ENCODE data around the gene GPRASP1. TPM values are rescaled to one million over a fixed set of nuclear protein-coding genes. Genes with fewer than 3 reads are reported as not detected.
A peak's percentile ranks its signal among the peaks of the same experiment; 100 is the strongest.
"Not testable (repeated sequence)": the region's sequence is repeated elsewhere in the genome, so short reads cannot be mapped to it uniquely, and the experiment has no call there.

The GPRASP1 gene, protein sequence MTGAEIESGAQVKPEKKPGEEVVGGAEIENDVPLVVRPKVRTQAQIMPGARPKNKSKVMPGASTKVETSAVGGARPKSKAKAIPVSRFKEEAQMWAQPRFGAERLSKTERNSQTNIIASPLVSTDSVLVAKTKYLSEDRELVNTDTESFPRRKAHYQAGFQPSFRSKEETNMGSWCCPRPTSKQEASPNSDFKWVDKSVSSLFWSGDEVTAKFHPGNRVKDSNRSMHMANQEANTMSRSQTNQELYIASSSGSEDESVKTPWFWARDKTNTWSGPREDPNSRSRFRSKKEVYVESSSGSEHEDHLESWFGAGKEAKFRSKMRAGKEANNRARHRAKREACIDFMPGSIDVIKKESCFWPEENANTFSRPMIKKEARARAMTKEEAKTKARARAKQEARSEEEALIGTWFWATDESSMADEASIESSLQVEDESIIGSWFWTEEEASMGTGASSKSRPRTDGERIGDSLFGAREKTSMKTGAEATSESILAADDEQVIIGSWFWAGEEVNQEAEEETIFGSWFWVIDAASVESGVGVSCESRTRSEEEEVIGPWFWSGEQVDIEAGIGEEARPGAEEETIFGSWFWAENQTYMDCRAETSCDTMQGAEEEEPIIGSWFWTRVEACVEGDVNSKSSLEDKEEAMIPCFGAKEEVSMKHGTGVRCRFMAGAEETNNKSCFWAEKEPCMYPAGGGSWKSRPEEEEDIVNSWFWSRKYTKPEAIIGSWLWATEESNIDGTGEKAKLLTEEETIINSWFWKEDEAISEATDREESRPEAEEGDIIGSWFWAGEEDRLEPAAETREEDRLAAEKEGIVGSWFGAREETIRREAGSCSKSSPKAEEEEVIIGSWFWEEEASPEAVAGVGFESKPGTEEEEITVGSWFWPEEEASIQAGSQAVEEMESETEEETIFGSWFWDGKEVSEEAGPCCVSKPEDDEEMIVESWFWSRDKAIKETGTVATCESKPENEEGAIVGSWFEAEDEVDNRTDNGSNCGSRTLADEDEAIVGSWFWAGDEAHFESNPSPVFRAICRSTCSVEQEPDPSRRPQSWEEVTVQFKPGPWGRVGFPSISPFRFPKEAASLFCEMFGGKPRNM (N-terminal part only)
- total RNA-seq: 4.1 TPM
- long read RNA-seq: 0 reads

DNA sequence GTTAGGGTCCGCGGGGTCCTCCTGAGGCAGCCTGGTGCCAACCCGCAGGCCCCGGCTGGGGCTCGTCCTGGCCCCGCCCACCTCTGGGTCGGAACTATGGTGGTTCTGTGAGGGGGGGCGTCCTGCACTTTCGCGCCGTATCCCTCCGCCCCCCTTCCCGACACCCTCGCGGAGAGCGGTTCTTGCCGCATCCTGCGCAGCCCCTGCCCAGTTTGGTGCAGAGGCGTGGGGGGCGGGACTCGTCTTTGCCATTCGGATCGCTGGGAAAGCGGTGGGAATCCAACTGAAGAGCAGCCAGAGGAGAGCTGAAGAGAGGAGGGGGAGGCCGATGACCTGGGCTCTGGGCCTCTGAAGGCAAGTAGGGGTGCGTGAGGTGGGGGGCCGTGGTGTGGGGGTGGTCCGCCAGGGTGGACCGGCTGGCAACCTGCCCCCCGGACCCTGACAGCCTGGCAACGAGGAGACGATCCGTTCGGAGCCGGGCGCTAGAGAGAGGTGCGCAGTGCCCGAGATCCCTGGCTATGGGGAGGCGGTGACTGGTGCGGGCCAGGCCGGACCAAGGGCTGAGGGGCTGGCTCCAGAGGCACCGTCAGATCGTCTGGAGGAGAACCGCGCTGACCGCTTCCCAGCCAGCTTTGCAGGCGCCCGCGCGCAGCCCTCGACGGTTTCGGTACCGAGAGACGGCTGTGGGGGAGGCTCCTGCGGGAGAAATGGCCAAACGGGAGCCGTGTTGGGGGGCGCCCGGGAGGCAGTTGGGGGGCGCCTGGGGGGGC, at the start of gene GPRASP1:
TSS of gene GPRASP1 (plus strand) at position 242 of the 770 bp plus-strand sequence. CDS start 2,431 bp downstream, outside the sequence.
- DNase-seq (ENCODE audit: missing footprints) (peak; percentile 66), ATAC-seq (peak; percentile 82)
- intact Hi-C loops (cut with DNase I): loop anchor here (10.0 kb wide), 1 partner anchor 63 kb away; the partner anchor contains the start of gene GPRASP2

DNA sequence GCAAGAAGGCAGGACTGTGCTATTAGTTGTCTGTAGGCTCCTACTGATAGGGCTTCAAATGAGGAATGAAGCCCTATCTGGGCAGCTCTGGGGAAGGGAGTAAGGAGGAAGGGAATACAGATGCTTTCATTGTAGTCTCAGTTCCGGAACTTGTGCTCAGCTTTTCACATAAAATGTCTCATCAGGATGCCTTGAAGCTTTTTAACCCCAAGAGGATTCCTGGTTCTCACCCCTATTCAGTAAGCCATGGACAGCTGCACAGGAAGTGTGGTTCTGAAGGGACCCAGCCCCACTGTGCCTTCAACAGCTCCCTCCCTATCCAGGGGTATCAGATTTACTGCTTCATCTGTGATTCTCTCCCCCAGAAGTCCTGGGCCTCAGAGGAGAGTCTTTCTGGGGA, 47.0 kb upstream of the GPRASP1 start:
- intact Hi-C loops (cut with DNase I): loop anchor here (5.0 kb wide), 1 partner anchor 108 kb away; the partner anchor contains the start of gene GPRASP2
- no peak for ATAC-seq
- no peak for DNase-seq (ENCODE audit: missing footprints)

DNA sequence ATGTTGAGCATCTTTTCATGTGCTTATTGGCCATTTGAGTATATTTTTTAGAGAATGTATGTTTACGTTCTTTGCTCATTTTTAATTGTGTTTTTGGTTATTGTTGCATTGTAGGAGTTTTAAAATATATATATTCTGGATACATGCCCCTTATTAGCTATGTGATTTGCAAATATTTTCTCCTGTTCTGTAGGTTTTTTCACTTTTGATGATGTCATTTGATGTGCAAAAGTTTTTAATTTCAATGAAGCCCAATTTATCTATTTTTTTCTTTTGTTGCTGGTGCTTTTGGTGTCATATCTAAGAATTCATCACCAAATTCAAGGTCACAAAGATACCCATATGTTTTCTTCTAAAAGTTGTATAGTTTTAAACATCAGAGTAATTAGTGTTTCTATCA, 45.2 kb upstream of the GPRASP1 start:
- DNase-seq (ENCODE audit: missing footprints) (no peak), ATAC-seq (no peak)
- intact Hi-C loops (cut with DNase I): no loop called here

DNA sequence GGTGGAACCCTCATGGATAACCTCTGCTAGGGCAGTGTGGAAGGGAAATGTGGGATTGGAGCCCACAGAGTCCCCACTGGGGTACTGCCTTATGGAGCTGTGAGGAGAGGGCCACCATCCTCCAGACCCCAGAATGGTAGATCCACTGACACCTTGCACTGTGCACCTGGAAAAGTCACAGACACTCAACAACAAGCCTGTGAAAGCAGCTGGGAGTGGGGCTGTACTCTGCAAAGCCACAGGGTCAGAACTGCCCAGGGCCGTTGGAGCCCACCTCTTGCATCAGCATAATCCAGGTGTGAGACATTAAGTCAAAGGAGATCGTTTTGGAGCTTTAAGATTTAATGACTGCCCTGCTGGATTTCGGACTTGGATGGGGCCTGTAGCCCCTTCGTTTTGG, 40.4 kb upstream of the GPRASP1 start:
- intact Hi-C loops (cut with DNase I): no loop called here
- ATAC-seq (no peak), DNase-seq (ENCODE audit: missing footprints) (no peak)

DNA sequence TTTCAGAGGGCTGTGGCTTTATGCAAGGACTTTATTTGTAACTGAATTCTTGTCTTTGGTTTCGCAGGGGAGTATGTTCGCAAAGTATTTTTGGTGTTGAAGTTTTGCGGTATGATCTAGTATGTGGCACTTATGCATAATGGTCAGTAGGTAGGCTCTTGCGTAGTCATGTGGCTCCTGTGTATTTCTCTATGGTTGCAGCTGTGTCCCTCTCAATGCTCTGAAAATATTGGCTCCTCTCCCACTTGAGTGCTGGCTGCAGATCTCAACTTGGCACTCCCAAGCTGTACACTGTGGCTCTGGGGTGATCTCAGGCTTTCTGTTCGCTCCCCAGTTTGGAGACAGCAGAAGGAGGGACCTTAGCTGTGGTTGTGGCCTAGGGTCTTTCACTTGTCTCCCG, 27.2 kb upstream of the GPRASP1 start:
- DNase-seq (ENCODE audit: missing footprints) (no peak), ATAC-seq (peak; percentile 75)
- intact Hi-C loops (cut with DNase I): no loop called here

DNA sequence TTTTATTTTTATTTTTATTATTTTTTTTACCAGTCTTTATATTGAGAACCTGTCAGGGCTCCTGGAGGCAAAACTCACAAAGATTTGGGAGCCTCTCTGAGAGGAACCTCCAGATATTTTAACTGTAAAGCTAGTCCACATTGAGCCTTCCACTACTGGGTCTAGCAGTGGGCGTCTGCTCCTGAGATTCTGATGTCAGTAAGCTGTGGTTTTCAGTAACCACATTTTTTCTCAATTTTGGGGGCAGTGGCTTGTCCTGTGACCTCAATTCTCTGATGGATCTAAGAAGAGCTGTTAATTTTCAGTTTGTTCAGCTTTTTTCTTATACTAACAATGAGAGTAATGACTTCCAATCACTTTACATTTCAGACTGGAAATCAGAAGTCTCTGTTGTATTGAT, 23.6 kb upstream of the GPRASP1 start:
- ATAC-seq (no peak), DNase-seq (ENCODE audit: missing footprints) (no peak)
- intact Hi-C loops (cut with DNase I): no loop called here

DNA sequence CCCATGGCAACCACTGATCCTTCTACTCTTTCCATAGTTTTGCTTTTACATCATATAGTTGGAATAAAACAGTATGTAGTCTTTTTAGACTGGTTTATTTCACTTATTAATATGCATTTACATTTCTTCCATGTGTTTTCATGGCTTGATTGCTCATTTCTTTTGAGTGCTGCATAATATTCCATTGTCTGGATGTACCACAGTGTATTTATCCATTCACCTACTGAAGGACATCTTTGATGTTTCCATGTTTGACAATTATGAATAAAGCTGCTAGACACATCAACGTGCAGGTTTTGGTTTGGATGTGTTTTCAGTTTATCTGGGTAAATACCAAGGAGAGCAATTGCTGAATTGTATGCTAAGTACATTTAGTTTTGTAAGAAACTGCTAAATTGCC, 13.7 kb upstream of the GPRASP1 start:
- ATAC-seq: no peak
- intact Hi-C loops (cut with DNase I): no loop called here

DNA sequence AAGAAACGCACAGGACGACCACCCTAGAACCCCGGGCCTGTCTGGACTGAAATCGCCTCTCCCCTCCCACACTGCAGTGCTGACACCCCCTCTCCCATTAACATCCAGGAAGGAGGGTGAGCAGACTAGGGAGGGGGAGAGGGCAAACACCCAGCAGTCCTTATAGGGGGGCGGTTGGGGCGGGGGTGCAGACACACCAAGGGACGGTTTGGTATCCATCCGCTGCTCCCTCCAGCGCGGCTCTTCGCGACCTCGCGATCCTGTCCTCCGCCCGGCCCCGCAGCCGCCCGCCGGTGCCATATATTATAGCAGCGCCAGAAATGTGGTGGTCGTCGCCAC, 411 bp upstream of the GPRASP1 start:
- intact Hi-C loops (cut with DNase I): loop anchor here (10.0 kb wide), 1 partner anchor 64 kb away; the partner anchor contains the start of gene GPRASP2
- ATAC-seq: peak; percentile 3
- no peak for DNase-seq (ENCODE audit: missing footprints)

More for the DNA sequence above, 13.7 kb upstream of the GPRASP1 start:
- DNase-seq (ENCODE audit: missing footprints): no peak

DNA sequence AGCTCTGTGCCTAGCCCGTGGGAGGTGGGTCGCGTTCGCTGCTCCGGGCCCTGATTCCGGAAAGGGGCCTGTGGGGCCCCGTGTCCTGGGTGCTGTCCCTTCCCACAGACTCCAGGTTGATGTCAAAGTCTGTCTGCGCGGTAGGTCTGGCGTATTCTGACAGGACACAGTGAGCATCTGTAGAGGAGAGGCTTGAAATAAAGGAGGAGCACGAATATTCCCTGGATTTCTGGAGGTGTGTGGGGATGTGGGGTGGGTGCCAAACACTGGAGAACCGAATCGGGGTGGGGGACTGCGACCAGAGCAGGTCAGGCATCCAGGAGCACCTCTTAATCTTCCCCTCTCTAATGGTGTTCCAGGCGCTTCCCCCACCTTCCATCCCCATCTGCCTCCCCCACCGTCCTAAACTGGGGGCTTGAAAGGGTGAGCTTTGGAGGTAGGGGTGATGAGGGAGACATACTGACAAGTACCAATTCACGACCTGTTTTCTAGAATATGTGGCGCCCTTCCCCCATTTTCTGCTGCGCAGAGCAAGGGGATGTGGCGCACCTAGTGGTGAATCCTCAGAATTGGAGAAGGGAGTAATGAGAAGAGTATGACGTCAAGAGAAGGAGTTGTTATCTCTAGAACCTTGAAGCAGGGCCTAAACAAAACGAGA, 877 bp downstream of the GPRASP1 start:
- no peak for DNase-seq (ENCODE audit: missing footprints)
- peak; percentile 80 for ATAC-seq
- intact Hi-C loops (cut with DNase I): loop anchor here (10.0 kb wide), 1 partner anchor 63 kb away; the partner anchor contains the start of gene GPRASP2

DNA sequence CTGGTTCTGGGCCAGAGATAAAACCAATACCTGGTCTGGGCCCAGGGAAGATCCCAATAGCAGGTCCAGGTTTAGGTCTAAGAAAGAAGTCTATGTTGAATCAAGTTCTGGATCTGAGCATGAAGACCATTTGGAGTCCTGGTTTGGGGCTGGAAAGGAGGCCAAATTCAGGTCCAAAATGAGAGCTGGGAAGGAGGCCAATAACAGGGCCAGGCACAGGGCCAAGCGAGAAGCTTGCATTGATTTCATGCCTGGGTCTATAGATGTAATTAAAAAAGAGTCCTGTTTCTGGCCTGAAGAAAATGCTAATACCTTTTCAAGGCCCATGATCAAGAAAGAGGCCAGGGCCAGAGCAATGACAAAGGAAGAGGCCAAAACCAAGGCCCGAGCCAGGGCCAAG, 3.4 kb downstream of the GPRASP1 start:
- no peak for DNase-seq (ENCODE audit: missing footprints)
- no peak for ATAC-seq
- intact Hi-C loops (cut with DNase I): loop anchor here (10.0 kb wide), 1 partner anchor 60 kb away; the partner anchor contains the start of gene GPRASP2

DNA sequence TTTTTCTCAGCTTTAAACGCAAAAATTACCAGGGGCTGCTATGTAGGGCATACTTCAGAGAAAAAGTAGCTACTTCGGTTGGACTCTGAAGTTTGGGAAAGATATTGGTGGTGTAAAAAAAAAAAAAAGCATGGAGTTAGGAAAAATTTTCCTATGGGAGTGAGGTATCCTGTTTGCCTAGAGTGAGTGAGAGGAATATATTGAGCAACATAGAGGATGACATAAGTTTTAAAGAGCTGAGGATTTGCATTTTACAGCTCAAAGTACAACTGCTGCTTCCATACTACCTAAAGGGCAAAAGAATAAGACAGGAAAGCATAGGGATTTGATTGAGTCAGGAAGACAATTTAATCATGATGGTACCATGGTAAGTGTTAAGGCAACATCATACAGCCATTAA, 7.3 kb downstream of the GPRASP1 start:
- DNase-seq (ENCODE audit: missing footprints) (no peak), ATAC-seq (no peak)
- intact Hi-C loops (cut with DNase I): loop anchor here (10.0 kb wide), 1 partner anchor 56 kb away; the partner anchor contains the start of gene GPRASP2

DNA sequence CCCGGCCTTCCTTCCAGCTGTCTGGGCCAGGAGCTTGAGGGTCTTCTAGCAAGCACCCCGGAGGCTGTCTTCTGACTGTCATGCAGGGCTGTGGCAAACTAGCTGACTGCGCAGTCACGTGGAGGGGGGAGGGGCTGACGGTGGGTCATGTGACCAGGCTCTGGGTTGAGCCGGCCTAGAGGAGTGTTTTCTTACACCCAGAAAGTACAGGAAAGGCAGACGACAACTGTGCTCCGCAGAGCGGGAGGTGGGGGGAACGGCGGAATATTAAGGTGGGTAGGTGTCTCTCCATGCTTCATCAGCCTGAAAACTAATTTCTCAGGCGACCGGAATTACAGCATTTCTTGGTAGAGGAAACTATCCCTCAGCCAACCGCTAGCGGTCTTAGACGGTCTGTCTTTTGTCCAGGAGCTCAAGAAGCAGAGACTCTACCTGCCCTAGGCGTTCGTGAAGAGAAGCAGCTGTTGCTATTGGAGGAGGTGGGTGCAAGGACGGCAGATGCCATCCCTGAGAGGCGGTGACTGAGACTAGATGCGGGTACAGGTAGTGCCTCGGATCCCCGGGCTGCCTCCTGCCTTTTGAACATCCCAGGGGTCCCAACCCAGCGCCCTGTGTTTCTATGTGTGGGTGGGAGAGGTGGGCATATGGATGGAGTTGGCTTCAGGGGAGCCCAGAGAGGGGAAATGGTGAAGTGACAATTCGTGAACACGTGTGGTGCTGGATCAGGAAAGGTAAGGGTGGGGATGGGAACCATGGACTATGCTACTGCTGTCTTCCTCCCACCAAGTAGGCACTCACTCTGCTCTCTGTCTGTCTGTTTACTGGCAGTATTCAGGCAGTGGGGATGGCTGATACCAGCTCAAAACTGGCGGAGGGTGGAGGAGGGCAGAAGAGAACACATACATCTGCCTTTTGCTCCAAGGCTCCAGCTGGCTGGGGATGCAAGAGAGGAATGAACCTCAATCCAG, 8.8 kb downstream of the GPRASP1 start:
- ATAC-seq (peak; percentile 98), DNase-seq (ENCODE audit: missing footprints) (peak; percentile 91)
- intact Hi-C loops (cut with DNase I): loop anchor here (10.0 kb wide), 1 partner anchor 55 kb away; the partner anchor contains the start of gene GPRASP2

DNA sequence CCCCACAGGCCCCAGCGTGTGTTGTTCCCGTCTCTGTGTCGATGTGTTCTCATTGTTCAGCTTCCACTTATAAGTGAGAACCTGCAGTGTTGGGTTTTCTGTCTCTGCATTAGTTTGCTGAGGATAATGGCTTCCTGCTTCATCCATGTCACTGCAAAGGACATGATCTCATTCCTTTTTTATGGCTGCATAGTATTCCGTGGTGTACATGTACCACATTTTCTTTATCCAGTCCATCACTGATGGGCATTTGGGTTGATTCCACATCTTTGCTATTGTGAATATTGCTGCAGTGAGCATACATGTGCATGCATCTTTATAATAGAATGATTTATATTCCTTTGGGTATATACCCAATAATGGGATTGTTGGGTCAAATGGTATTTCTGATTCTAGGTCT, 12.5 kb downstream of the GPRASP1 start:
- ATAC-seq; DNase-seq (ENCODE audit: missing footprints); intact Hi-C loops (cut with DNase I): not testable (repeated sequence)

DNA sequence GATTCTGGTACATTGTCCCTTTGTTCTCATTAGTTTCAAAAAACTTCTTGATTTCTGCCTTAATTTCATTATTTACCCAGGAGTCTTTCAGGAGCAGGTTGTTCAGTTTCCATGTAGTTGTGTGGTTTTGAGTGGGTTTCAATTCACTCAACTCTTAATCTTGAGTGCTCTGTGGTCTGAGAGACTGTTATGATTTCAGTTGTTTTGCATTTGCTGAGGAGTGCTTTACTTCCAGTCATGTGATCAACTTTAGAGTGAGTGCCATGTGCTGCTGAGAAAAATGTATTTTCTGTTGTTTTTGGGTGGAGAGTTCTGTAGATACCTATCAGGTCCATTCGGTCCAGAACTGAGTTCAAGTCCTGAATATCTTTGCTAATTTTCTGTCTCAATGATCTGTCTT, 15.8 kb downstream of the GPRASP1 start:
- DNase-seq (ENCODE audit: missing footprints); ATAC-seq; intact Hi-C loops (cut with DNase I): not testable (repeated sequence)

DNA sequence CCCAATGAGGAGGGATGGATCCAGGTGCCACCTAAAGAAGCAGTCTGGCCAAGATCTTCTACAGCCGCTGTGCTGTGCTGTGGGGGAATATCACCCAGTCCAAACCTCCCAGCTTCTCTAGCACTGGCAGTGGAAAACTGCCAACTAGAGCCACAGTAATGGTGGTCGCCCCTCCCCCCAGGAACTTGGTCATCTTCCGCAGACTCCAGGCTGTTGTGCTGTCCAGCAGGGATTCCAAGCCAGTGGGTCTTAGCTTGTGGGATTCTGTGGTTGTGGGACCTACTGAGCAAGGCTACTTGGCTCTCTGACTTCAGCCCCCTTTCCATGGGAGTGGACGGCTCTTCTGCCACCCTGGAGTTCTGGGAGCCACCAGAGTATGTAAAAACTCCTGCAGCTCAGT, 18.2 kb downstream of the GPRASP1 start:
- no peak for ATAC-seq
- no peak for DNase-seq (ENCODE audit: missing footprints)
- intact Hi-C loops (cut with DNase I): no loop called here

DNA sequence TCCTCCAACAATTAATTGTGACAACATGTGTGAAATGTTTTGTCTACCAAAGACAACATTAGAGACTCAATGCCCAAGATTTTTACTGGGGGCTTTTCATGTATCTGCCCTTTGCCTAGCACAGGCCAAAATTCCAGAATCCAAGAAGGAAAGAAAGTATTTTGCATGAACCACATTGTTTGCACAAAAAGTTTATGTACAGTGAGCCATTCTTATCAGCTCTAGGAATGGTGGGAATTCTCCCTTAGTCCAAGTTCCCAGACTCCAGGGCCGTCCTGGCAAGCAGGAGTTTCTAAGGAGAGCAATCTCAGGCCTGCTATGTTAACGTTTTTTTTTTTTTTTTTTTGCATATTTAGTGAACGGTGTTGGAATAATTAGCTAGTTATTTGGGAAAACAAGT, 21.6 kb downstream of the GPRASP1 start:
- intact Hi-C loops (cut with DNase I): no loop called here
- ATAC-seq (no peak), DNase-seq (ENCODE audit: missing footprints) (no peak)

DNA sequence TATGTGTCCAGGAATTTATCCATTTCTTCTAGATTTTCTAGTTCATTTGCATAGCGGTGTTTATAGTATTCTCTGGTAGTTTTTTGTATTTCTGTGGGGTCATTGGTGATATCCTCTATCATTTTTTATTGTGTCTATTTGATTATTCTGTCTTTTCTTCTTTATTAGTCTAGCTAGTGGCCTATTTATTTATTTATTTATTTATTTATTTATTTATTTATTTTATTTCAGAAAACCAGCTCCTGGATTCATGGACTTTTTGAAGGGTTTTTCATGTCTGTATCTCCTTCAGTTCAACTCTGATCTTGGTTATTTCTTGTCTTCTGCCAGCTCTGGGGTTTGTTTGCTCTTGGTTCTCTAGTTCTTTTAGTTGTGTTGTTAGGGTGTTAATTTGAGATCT, 26.2 kb downstream of the GPRASP1 start:
- intact Hi-C loops (cut with DNase I); DNase-seq (ENCODE audit: missing footprints); ATAC-seq: not testable (repeated sequence)

All from Right ventricle myocardium inferior (tissue), 1 donor.